DMS153 treated with DMSO at 0.1 percent for 48 hours (cell line): Measurements from ENCODE around the gene SGMS1.
A peak's percentile ranks its signal among the peaks of the same experiment; 100 is the strongest.

ENCODE experiments used
- DNase-seq: peaks from one replicate; lab custom pipeline; 2025; ENCODE audit not compliant: unreplicated experiment; lab: John Stamatoyannopoulos, UW

The SGMS1 gene

GRCh38 chr10:50636618-50637579 is 13.1 kb upstream of the SGMS1 start:
- no peak for DNase-seq

- no peak for DNase-seq
Observed at GRCh38 chr10:50635286-50635685, 11.5 kb upstream of the SGMS1 start.

GRCh38 chr10:50634479-50634878 is 10.7 kb upstream of the SGMS1 start:
- DNase-seq = no peak

GRCh38 chr10:50631052-50631451 is 7.3 kb upstream of the SGMS1 start:
- DNase-seq = no peak

- DNase-seq = no peak
Observed at GRCh38 chr10:50629495-50630122, 5.9 kb upstream of the SGMS1 start.

GRCh38 chr10:50627896-50628295 is 4.1 kb upstream of the SGMS1 start:
- DNase-seq = no peak

GRCh38 chr10:50627443-50627842 is 3.7 kb upstream of the SGMS1 start:
- no peak for DNase-seq

GRCh38 chr10:50625649-50626132 is 1.9 kb upstream of the SGMS1 start:
- DNase-seq = no peak

GRCh38 chr10:50624866-50625501 is 1.2 kb upstream of the SGMS1 start:
- DNase-seq = peak; percentile 66

- peak; percentile 94 for DNase-seq
Observed at GRCh38 chr10:50624413-50624865, 683 bp upstream of the SGMS1 start.

GRCh38 chr10:50622706-50623662 is 772 bp downstream of the SGMS1 start:
- DNase-seq = no peak

- DNase-seq = peak; percentile 61
Observed at GRCh38 chr10:50621968-50622705, 1.6 kb downstream of the SGMS1 start.

- DNase-seq = no peak
Observed at GRCh38 chr10:50620899-50621298, 2.9 kb downstream of the SGMS1 start.

GRCh38 chr10:50619882-50620281 is 3.9 kb downstream of the SGMS1 start:
- DNase-seq = no peak

GRCh38 chr10:50619166-50619565 is 4.6 kb downstream of the SGMS1 start:
- DNase-seq = no peak

- DNase-seq = no peak
Observed at GRCh38 chr10:50618624-50619023, 5.1 kb downstream of the SGMS1 start.

GRCh38 chr10:50615658-50616057 is 8.1 kb downstream of the SGMS1 start:
- DNase-seq = no peak

GRCh38 chr10:50614444-50615137 is 9.2 kb downstream of the SGMS1 start:
- peak; percentile 25 for DNase-seq
